ENCODE measurements around the gene THY1.
"Not testable (repeated sequence)": the region's sequence is repeated elsewhere in the genome, so short reads cannot be mapped to it uniquely, and the experiment has no call there.

The THY1 gene

DNA sequence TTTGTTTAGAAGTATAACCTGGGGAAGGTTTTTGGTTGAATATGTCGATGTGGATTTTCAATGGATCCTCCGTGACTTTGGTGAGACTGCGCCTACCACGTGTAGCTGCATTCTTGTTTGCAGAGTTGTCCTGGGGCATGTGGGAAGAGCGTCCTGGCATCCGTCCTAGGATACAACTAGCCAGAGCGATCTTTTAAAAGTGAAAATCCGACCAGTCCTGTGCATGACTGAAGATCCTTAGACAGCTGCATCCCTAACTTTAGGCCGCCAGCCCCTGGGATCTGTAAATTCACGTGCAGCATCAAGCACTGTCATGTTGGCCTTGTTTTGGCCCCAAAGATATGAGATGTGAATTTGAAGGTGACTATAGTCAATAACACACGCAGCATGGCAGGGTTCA is 22.4 kb upstream of the THY1 start:
- DNase-seq: no peak

GRCh38 chr11:119441898-119442243 is 18.9 kb upstream of the THY1 start:
- no peak for DNase-seq

DNA sequence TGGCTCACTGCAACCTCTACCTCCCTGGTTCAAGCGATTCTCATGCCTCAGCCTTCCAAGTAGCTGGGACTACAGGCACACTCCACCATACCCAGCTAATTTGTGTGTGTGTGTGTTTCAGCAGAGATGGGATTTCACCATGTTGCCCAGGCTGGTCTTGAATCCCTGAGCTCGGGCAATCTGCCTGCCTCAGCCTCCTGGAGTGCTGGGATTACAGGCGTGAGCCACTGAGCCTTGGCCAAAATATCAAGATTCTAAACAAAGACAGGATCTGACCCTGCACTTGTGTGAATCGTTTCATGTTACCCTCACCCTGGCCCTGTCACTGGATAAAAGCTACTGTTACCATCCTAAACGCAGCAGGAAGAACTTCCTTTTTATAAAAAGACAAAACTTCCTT is 15.6 kb upstream of the THY1 start:
- no peak for DNase-seq

- DNase-seq: not testable (repeated sequence)
These were observed 14.5 kb upstream of the THY1 start for GRCh38 chr11:119437521-119437920.

- DNase-seq: no peak
These were observed 13.7 kb upstream of the THY1 start for GRCh38 chr11:119436711-119437110.

DNA sequence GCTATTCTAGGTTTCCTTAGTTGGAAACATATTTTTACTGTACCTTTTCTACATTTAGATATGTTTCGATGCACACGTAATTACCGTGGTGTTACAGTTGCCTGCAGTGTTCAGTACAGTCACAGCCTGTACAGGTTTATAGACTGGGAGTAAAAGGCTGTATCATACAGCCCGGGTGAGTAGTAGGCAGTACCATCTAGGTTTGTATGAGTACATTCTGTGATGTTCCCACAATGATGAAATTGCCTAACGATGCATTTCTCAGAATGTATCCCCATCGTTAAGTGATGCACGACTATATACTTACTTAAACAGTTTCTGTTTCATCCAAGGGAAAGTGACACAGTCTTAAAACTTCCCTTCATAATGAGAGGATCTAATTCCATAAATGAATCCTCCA is 13.1 kb upstream of the THY1 start:
- DNase-seq: no peak

GRCh38 chr11:119434591-119435330 is 11.8 kb upstream of the THY1 start:
- no peak for DNase-seq

DNA sequence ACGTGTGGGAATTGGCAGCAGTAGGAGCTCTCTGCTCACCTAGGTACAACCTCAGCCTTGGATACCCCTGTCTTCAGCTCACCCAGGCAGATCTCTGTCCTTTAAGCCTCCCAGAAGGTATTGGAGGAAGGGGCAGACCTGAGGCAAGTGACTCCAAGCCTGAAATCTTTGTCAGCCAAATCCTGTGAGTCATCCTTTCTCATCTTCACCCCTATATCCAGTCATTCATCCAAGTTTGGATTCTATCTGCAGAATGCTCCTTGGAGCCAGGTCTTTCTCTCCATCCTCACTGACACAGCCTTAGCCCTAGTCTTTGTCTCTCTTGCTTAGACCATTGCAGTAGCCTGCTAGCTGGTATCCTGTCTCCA is 10.4 kb upstream of the THY1 start:
- no peak for DNase-seq

DNA sequence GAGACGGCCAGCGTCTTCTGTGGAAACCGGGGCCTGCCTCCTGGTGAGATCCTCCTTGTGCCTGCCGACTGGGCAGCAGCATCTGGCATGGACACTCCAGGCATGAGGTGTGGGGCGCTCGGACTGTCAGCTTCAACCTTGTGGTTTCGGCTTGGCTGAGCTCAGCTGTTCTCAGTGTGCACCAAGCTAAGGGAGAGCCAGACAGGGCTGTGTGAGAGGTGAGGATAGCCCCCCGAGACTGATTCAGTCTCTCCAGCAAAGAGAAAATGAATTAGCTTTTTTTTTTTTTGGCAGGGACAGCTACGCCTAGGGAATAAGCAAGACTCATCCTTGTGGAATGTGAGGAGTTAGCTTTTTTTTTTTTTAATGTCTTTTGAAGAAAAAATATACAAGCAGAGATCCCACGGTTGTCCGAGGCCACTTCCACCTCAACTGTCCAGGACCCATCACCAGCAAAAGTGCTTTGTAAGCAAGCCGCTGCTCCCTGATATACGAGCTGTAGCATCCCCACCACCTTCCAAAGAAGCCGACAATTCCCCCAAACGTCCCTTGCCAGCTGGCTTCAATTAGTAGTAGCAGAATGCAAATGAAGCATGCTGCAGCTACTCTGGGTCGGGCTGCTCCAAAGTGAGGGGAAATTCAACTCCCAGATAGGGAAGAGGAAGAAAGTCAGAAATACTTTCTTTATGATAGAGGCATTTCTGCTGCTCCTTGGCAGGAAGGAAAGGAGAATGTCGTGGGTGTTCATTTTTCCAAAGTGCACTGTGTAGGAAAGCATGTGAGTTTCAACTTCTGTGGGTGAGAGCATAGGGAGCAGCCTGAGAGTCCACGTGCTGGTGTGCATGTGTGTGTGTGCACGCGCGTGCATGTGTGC is 9.7 kb upstream of the THY1 start:
- DNase-seq: no peak

GRCh38 chr11:119431523-119431922 is 8.6 kb upstream of the THY1 start:
- no peak for DNase-seq

DNA sequence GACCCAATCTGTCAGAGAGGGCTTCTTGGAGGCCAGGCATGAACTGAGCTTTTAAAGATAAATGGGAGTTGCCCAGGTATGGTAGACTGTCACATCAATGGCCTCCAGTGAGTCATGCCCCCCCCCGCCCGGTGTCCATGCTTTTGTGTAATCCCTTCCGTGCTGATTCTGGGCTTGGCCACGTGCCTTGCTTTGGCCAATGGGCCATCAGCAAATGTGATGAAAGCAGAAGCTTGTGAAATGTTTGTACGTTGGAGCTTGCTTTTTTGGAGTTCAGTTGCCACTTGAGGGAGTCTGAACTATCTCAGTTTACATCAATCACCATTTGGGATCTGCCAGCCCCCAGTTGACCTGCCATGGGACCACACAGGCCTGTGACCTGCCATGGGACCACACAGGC is 4.3 kb upstream of the THY1 start:
- DNase-seq: no peak

DNA sequence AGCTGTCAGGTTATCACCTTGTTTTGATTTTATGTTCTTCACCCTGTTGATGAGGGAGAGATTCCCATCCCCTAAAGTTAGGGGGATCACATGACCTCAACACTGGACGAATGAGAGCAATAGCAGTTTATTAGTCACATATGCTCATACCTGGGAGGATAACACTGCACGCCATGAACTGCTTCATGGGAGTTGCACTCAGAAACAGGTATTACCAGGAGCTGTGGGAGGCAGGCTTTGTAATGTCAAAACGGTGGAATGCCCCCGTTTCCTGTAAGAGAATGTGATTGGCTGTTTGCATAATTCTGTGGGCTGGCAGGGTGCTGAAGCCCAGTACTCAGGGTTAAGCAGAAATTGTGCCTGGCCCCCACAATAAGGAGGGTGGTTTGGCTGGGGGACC is 3.2 kb upstream of the THY1 start:
- no peak for DNase-seq

- DNase-seq: no peak
These were observed 1.8 kb upstream of the THY1 start for GRCh38 chr11:119424775-119425174.

DNA sequence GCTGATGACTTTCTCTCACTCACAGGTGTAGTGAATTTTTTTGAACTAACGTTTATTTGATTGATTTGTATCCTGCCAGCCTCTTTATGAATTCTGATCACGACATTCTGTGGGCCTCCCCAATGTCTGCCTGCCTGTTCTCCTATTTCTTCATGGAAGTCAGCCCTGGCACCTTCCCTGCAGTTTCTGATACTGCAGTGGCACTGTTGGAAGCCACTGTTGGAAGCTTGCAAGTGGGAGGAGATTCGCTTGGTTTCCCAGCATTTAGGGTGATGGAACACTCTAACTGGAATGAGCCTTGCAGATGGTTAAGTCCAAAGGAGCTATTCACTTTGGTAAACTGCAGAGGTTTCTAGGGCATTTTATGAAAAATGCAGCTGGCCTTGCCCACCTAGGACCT is 1.3 kb upstream of the THY1 start:
- no peak for DNase-seq

DNA sequence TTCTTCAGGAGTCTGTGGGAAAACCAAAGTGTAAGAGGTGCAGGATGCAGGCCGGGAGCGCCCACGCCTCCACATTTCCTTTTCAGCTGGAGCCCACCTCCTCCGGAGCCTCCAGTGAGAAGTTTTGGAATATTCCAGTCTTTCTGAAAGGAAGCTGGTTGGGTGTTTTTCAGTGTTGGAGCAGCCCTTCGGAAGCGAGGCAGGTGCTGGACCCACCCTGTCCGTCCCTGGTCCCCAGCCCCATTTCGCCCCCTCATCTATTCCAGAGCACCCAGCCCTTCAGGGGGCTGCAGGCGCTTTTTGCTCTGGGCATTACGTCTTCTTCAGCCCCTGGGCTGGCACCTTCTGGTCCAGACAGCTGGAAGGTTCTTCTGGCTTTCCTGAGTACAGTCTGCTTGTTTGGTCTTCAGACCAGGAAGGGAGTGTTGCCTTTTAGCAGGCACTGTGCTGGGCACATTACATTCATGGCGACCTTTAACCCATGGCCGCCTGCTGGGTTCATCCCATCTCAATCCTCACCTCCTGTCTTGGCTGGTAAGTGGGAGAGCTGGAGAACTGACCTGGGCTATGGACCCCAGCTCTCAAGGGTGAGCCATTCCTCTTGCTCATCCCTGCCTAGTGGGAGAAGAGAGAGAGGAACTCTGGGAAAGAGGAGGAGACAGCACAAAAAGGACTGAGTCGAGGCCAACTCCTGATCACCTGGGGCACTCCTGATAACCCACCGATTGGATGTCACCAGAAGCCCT is 710 bp upstream of the THY1 start:
- no peak for DNase-seq

GRCh38 chr11:119421941-119422808 is 797 bp downstream of the THY1 start:
- no peak for DNase-seq

DNA sequence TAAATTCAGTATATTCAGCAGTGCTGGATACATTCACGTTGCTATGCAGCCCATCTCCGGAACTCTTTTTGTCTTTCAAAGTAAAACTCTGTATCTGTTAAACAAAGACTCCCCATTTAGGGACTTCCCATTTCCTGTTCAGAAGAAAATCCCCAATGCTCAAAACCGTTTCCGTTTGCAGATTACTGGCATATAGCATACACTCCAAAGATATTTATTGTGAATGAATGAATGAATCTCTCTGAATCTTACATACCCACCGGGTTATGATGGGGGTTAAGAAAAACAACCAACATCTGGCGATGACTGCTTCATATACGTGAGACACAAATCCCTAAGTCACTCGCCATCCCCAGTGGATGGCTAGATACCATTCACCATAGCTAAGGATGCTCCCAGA is 1.6 kb downstream of the THY1 start:
- no peak for DNase-seq

DNA sequence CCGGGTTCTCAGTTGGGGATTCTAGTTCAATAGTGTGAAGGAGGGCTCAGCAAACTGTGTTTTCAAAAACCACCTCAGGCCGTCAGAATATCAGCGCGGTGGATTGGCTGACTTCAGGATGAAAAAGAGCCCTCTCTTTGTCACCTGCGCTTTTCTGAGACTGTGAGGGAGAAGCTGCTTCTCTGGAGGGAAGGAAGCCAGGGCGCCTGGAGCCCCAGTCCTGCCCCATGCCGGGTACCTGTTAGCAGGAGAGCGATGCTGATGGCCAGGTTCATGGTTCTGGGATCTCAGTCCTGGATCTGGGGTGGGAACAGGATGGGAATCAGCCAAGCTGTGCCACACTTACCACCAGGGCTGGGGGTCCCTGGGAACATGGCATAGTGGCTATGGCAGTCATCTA is 2.3 kb downstream of the THY1 start:
- DNase-seq: no peak

DNA sequence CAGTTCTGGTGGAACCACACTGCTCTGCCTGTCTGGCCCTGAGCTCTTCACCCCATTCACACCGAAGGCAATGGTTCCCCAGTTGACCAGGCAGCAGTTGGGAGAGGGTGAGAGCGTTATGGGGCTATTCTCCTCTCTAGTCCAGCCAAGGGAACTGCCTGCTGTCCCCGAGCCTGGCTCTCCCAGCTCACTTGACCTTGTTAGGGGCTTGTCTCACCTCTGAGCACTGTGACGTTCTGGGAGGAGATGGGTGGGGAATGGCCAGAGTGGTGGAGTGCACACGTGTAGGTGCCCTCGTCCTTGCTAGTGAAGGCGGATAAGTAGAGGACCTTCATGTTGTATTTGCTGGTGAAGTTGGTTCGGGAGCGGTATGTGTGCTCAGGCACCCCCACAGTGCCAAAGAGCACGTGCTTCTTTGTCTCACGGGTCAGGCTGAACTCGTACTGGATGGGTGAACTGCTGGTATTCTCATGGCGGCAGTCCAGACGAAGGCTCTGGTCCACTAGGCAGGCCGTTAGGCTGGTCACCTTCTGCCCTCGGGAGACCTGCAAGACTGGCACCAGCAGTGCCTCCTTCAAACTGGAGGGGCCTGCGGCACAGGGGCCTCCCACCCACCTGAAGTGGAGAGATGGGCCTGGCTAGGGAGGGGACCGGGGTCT is 3.0 kb downstream of the THY1 start:
- DNase-seq: no peak

GRCh38 chr11:119419246-119419645 is 3.7 kb downstream of the THY1 start:
- no peak for DNase-seq

DNA sequence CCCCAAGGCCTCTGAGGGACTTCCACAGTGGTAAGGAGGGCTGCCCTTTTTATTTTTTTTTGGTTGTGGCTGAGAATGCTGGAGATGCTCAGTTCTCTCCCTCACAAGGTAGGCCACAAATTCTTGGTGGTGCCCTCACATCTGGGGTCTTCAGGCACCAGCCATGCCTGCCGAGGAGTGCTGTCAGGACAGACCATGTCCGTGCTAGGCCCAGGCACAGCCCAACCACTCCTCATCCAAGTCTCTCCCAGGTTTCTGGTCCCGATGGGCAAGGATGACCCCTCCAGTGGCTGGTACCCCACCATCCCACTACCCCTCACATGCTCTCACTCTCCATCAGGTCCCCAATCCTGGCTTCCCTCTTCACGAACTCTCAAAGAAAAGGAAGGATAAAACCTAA is 4.2 kb downstream of the THY1 start:
- DNase-seq: no peak
